DMS 273 treated with DMSO at 0.1 percent for 48 hours (cell line): Measurements from ENCODE around the gene COA8.

ENCODE experiments used
- DNase-seq: peaks from one replicate; lab custom pipeline; 2025; lab: John Stamatoyannopoulos, UW

The COA8 gene

GRCh38 chr14:103536693-103537092 lies 26.1 kb upstream of the COA8 start:
- DNase-seq = no peak

- DNase-seq = no peak
Measured at GRCh38 chr14:103537175-103537990, 25.4 kb upstream of the COA8 start.

DNA sequence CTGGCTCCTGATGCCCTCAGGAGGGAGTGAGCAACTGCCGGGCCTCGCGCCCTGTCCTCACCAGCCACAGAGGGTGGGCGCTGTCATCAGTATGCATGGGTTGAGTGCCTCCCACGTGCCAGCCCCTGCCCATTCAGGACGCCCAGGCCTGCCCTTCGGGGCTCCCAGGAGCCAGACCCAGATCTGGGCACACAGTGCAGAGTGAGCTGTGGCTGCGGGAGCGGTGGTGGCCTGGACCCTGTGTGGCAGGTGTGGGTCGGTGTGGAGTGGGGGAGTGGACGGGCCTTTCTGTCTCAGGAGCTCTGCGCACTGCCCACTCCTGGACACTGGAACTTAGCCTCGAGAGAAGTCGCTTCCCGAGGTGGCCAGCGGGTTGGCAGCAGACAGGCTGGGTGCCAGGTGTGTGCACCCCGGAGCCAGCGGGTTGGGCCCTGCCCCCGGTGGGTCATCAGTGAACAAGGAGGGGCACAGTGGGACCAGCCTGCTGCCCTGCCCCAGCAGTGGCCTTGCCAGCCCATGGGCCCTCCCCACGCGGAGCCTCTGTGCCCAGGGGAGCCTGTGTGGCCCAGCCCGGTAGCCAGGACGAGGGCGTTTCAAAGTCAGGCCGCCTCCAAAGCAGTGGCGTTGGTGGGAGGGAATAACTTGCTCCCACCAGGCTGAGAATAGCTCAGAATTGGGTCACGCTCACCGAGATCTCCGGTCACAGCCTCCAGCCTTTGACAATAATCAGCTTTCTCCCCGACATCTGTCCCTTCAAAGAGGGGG lies 24.3 kb upstream of the COA8 start:
- DNase-seq = no peak

DNA sequence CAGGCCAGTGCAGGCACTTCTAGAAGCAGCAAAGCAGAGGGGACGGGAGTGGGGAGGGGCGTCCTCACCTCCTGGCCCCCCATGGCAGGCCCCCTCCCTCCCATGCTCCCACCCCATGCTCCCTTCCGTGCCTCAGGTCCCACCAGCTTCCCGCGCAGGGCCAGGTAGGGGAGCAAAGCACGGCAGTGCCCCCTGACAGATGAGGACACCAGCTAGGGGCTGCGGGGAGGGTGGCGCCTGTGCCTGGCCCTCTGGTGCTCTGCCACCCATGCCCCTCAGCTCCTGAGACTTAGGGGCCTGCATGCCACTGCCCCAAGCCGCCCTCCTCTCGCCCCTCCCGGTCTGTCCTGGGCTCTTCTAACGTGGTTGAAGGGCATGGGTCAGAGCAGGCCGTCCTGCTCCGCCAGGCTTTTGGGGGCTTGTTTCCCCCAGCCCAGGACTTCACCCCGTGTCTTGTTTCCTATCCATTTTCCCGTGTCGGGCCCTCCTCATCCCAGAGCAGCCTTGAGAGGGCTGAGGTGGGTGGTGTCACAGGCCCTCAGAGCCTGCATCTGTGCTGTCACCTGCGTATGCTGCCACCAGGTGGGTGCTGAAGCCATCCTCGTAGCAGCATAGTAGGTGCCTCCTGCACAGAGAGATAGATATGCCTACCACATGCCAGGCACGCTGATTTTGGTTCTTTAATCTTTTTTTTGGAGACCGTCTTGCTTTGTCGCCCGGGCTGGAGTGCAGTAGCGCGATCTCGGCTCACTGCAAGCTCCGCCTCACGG lies 23.5 kb upstream of the COA8 start:
- DNase-seq = no peak

DNA sequence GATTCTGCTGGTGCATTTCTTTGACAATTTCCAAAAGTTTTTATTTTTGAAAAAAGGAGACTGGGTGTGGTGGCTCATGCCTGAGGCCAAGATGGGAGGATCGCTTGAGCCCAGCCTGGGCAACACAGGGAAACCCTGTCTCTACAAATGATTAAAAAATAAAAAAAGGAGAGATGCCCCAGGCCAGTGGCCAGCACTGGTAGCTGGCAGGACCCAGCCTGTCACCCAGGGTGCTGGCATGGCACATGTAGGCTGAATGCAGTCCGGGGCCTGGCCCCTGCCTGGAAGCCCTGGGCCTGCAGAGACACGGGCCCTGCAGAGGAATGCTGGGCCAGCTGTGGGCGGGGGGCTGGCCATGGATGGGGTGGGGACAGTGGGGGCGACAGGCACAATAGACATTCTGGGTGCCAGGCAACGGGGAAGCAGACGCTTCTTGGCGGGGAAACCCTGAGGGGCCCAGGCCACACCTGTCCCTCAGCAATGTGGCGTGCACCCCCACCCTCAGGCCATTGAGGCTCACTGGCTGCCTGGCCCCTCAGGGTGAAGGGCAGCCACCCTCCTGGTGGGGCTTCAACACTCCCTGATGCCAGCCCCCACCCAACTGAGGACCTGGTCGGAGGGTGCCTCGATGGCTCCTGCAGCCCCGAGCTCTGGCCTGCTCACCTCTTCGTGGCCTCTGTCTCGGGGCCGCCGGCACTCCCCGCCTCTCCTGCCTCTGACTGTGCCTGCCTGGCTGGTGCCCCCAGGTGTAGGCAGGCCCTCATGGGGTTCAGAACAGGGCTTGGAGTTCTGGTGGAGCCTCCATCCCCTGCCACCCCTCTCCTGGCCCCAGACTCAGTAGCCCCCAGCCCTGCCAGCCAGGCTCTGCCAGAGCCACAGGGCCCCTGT lies 21.7 kb upstream of the COA8 start:
- no peak for DNase-seq

DNA sequence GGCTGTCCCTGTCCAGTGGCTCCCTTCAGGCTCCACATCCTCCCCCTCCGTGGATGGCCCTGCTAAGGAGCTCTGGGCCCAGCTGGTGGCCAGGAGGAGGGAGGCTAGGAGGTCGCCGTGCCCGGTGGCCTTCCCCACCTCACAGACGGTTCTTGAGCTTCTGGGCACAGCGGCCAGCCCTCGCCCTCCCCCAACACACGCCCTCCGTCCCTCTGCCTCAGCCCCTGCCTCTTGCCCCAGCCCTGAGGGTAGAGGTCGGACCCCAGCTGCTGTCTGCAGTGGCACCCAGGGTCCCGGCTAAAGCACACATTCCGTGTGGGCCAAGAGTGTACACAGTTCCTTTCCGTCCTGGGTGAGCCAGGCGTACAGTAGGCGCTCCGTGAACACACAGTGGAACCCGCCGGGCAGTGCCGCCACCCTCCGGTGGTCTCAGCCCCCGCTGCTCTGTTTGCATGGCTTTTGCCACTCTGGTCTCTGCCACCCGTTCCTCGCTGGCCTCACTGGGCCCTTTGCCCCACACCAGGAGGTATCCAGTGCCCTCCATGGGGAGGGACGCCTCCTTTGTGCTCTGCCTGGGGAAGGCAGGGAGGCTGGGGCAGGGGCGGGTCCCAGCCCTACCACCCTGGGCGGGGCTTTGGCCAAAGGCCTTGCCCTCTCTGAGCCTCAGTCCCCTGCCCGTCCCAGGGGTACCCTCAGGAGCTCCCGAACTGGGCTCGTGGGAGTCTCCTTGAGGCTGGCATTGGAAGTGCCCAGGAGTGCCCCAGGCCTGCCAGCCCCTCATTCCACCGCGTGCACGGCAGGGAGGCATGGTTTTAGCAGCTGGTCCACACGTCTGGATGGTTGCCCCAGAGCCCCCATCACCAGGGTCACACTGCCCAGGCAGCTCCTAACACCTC lies 20.8 kb upstream of the COA8 start:
- DNase-seq = peak; percentile 17

GRCh38 chr14:103542605-103543088 lies 20.1 kb upstream of the COA8 start:
- no peak for DNase-seq

DNA sequence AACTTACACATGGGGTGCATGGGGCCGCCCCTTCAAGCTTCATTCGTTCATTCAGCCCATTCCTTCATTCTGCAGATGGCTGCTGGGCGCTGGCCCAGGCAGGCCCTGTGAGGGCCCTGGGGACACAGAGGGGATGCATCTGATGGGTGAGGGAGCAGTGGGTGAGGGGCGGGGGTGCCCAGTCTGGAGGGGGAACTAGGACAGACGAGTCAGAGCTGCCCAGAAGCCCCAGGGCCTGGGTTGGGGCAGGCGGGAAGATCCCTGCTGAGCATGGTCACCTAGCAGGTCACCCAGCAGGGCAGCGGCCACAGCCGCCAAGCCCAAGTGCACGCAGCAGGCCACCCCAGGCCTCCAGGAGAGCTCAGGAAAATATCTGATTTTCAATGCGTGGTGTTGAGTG lies 19.6 kb upstream of the COA8 start:
- DNase-seq = no peak

GRCh38 chr14:103543721-103544387 lies 18.9 kb upstream of the COA8 start:
- DNase-seq = no peak

- DNase-seq = no peak
Measured at GRCh38 chr14:103544388-103545218, 18.2 kb upstream of the COA8 start.

- no peak for DNase-seq
Measured at GRCh38 chr14:103545219-103545914, 17.4 kb upstream of the COA8 start.

DNA sequence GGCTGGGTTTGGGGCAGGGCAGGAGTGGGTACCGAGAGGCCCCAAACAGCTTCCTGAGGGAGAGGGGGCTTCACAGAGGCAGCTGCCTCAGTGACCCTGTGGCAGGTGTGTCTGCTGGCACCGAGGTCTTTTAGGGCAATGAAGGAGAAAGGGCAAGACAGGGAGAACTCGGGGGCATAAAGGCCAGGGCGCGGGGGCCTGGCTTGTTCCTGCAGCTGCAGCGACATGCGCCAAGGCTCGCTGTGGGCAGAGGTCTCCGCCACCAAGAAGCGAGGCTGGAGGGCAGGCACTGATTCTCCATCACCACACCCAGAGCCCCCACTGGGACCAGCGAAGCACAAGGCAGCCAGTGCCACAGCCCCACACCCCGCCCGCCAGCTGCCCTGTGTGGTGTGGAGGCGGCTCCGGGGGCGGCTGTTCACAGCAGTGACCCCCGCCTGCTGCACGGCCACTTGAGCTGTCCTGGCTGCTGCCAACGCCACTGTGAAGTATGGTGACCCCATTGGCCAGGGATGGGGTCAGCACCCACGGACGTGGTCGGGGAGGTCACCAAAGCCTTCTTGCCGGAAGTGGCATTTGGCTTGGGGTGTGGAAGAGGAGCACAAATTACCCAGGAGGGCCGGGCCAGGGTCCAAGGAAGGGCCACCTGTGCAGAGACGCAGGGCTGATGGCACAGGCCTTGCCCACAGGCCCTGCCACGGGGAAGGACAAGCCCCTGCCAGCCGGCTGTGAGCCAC lies 16.7 kb upstream of the COA8 start:
- no peak for DNase-seq

DNA sequence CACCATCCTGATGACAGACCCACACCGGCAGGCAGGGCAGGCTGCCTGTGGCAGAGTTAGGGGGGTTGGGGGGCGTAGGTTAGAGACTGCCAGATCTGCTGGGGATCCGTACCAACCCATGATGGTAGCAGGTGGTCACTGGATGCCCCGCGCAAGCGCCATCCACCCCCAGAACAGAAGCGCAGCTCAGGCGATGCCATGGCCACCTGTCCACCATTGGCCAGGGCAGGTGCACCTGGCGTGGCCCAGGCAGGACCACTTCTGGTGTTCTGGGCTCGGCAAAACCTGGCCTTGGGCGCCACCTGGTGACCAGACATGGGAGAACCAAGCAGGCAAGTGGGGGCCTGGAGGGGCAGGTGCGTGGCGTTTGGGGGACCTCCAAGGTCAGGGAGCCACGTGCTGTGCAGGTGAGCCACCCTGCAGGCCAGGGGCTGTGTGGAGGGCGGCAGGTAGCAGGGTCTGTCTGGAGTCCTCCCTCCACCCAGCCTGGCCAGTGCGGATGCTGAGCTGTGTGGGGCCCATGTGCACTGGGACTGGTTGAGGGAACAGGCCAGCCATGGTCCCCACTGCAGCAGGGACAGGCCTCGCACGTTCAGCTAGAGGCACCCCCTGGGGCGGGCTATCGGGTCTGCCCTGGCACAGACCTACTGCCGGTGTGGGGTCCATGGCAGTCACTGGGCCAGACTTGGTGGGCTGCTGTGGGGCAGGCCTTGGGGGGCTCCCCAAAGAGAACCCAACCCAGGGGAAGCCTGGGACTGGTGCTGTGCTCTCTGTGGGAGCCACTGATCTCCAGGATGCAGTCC lies 15.9 kb upstream of the COA8 start:
- DNase-seq = no peak

DNA sequence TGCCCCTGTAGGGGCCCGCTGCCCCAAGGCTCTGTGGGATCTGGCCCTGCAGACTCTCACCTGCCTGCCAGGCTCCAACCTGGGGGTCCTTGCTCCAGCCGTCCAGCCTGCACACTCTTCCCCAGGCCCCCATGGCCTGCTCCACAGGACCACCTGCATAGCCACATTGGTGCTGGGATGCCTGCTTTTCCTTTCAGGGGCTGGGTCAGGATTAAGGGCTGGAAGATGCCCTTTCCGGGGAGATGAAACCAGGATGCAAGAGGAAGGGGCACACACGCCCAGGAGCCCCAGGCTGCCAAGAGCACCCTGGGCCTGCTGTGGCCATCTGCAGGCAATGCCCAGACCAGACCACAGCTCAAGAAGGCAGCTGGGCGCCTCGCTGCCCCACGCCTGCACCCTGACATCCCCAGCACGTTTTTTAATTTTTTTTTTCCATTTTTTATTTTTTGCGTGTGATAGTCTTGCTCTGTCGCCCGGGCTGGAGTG lies 15.3 kb upstream of the COA8 start:
- no peak for DNase-seq

GRCh38 chr14:103547941-103548462 lies 14.8 kb upstream of the COA8 start:
- DNase-seq = no peak
